Smooth muscle cell (in vitro differentiated cells): ENCODE results near the gene FBXO41. TPM values are rescaled to one million over a fixed set of nuclear protein-coding genes. Genes with fewer than 3 reads are reported as not detected.

Source experiments
- DNase-seq: peaks from one replicate; lab custom pipeline; 2025; ENCODE audit not compliant: unreplicated experiment; lab: John Stamatoyannopoulos, UW
- H2AFZ ChIP-seq: fragments of 200-600 bp; sonication (generic); 2 replicates; pipeline ENCODE4 v1.6.0; 2016; ENCODE audit warnings: antibody characterized with exemption, low read depth, mild to moderate bottlenecking
- H3F3A ChIP-seq: fragments of 200-600 bp; sonication (generic); 2 replicates; pipeline ENCODE4 v1.6.0; 2017; ENCODE audit warnings: antibody characterized with exemption, low read depth
- H3K27ac ChIP-seq: fragments of 200-600 bp; sonication (generic); 2 replicates; pipeline ENCODE4 v1.5.1; 2016; ENCODE audit warnings: low read depth, mild to moderate bottlenecking
- H3K27me3 ChIP-seq: fragments of 200-600 bp; sonication (generic); 2 replicates; pipeline ENCODE4 v1.6.1; 2016; ENCODE audit warnings: low read depth, mild to moderate bottlenecking
- H3K36me3 ChIP-seq: fragments of 200-600 bp; sonication (generic); 2 replicates; pipeline ENCODE4 v1.5.1; 2016; ENCODE audit warnings: low read depth
- H3K4me1 ChIP-seq: fragments of 200-600 bp; sonication (generic); 2 replicates; pipeline ENCODE4 v1.5.1; 2016; ENCODE audit warnings: low read depth
- H3K4me2 ChIP-seq: fragments of 200-600 bp; sonication (generic); 2 replicates; pipeline ENCODE4 v1.6.0; 2016; ENCODE audit warnings: mild to moderate bottlenecking
- H3K4me3 ChIP-seq: fragments of 200-600 bp; sonication (generic); 2 replicates; pipeline ENCODE4 v1.5.1; 2016; ENCODE audit warnings: mild to moderate bottlenecking
- H3K79me2 ChIP-seq: fragments of 200-600 bp; sonication (generic); 2 replicates; pipeline ENCODE4 v1.6.0; 2016; ENCODE audit warnings: low read depth, mild to moderate bottlenecking
- H3K9ac ChIP-seq: fragments of 200-600 bp; sonication (generic); 2 replicates; pipeline ENCODE4 v1.6.0; 2016; ENCODE audit warnings: low read depth
- H3K9me3 ChIP-seq: fragments of 200-600 bp; sonication (generic); replicated peaks from 2 replicates; pipeline ENCODE4 v1.5.1; 2016; ENCODE audit warnings: low read depth
- H4K20me1 ChIP-seq: fragments of 200-600 bp; sonication (generic); 2 replicates; pipeline ENCODE4 v1.6.0; 2016; ENCODE audit warnings: low read depth
- WGBS: methylation state at CpG from one replicate; pipeline ENCODE4 v1.1.7; 2016; ENCODE audit warnings: low lambda C conversion rate; 5-methylcytosine and 5-hydroxymethylcytosine counted together
- polyA plus RNA-seq: library from polyadenylated mRNA; unstranded; fragments of >200 nt; fragmentation: Nextera tagmentation; extraction: Ambion mirVana; gene quantifications from 2 replicates; pipeline ENCODE4 v1.2.1, GENCODE V29; 2016
- small RNA-seq: library from RNA; depleted of rRNA; stranded (forward); fragments of <200 nt; gene quantifications from one replicate; pipeline ENCODE3, GENCODE V24; 2014
- total RNA-seq: library from RNA; depleted of rRNA; stranded (reverse); fragments of >200 nt; gene quantifications from 2 replicates; pipeline ENCODE4 v1.2.3, GENCODE V29; 2014
- TF ChIP-seq, protein P1 (sequence below): fragments of 200-600 bp; sonication (generic); IDR thresholded peaks from 2 replicates; pipeline ENCODE4 v1.5.1; 2017; ENCODE audit warnings: borderline replicate concordance, mild to moderate bottlenecking, antibody characterized with exemption; ENCODE audit not compliant: insufficient read depth, poor library complexity, severe bottlenecking

Gene FBXO41
- total and polyA plus RNA-seq, 2 experiments from 2014 or later, result 1.00 to 1.2 TPM

DNA sequence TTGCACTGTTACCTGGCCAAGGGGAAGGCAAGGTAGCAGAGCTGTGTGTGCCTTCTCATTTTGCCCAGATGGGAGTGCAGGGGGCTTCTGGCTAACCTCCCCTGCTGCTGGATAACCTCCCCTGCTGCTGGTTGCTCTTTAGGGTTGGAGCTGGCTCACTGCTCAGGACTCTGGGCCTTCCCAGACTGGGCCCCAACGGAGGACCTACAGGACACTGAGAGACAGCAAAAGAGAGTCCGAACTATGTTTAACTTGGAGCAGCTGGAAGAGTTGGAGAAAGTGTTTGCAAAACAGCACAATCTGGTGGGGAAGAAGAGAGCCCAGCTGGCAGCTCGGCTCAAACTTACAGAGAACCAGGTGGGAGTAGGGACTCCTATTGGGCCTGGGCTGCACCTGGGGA lies 76.0 kb downstream of the FBXO41 start:
- no peak for DNase-seq
- no peak overlapping the region for H3K9ac ChIP-seq
- H3F3A ChIP-seq, result peaks cover 5% of the 10 kb centered on the region
- WGBS, result 87% methylated on average over 3 of the region's 3 CpGs
- H3K4me3 ChIP-seq, result no peak overlapping the region
- no peaks in the 10 kb centered on the region for H3K4me1 ChIP-seq
- H3K36me3 ChIP-seq, result no peaks in the 10 kb centered on the region
- TF ChIP-seq, protein P1, sequence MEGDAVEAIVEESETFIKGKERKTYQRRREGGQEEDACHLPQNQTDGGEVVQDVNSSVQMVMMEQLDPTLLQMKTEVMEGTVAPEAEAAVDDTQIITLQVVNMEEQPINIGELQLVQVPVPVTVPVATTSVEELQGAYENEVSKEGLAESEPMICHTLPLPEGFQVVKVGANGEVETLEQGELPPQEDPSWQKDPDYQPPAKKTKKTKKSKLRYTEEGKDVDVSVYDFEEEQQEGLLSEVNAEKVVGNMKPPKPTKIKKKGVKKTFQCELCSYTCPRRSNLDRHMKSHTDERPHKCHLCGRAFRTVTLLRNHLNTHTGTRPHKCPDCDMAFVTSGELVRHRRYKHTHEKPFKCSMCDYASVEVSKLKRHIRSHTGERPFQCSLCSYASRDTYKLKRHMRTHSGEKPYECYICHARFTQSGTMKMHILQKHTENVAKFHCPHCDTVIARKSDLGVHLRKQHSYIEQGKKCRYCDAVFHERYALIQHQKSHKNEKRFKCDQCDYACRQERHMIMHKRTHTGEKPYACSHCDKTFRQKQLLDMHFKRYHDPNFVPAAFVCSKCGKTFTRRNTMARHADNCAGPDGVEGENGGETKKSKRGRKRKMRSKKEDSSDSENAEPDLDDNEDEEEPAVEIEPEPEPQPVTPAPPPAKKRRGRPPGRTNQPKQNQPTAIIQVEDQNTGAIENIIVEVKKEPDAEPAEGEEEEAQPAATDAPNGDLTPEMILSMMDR, result no peak
- no peak overlapping the region for H3K4me2 ChIP-seq
- H3K79me2 ChIP-seq, result no peaks in the 10 kb centered on the region
- H3K27ac ChIP-seq, result no peak overlapping the region
- H2AFZ ChIP-seq, result no peak overlapping the region
- H3K27me3 ChIP-seq, result peaks cover 29% of the 10 kb centered on the region
- H4K20me1 ChIP-seq, result no peaks in the 10 kb centered on the region
- H3K9me3 ChIP-seq, result no peaks in the 10 kb centered on the region

- WGBS, result 73% methylated on average over 6 of the region's 6 CpGs
- H3K27ac ChIP-seq, result no peak overlapping the region
- H3K4me1 ChIP-seq, result no peaks in the 10 kb centered on the region
- DNase-seq, result no peak
- H3K9me3 ChIP-seq, result no peaks in the 10 kb centered on the region
- H3K36me3 ChIP-seq, result no peaks in the 10 kb centered on the region
- H3K9ac ChIP-seq, result no peak overlapping the region
- no peak overlapping the region for H3K4me3 ChIP-seq
- peaks cover 56% of the 10 kb centered on the region for H3K27me3 ChIP-seq
- H3K79me2 ChIP-seq, result no peaks in the 10 kb centered on the region
- TF ChIP-seq, protein P1, result no peak
- no peaks in the 10 kb centered on the region for H4K20me1 ChIP-seq
- H2AFZ ChIP-seq, result no peak overlapping the region
- H3F3A ChIP-seq, result no peaks in the 10 kb centered on the region
- H3K4me2 ChIP-seq, result no peak overlapping the region
These were observed 78.7 kb downstream of the FBXO41 start for GRCh38 chr2:73205611-73206010.

Small RNA genes lying within 50 kb of the gene (small RNA-seq; reads per million reads assigned to genes)
- gene RNU6-111P, result not detected

Other genes with a start within 250 kb of the FBXO41 start
- gene SFXN5, start 212.8 kb downstream of the FBXO41 start, total RNA-seq, result 6.9 and 8.8 TPM in 2 replicates
- 8.3 and 19.2 TPM in 2 replicates for gene SFXN5, start 212.8 kb downstream of the FBXO41 start, polyA plus RNA-seq
- 23.3 and 24.3 TPM in 2 replicates for gene RAB11FIP5, start 171.5 kb downstream of the FBXO41 start, total RNA-seq
- gene RAB11FIP5, start 171.5 kb downstream of the FBXO41 start, polyA plus RNA-seq, result 31.3 and 32.0 TPM in 2 replicates
- not detected in 2 replicates for gene NOTO, start 81.9 kb downstream of the FBXO41 start, total RNA-seq
- gene NOTO, start 81.9 kb downstream of the FBXO41 start, polyA plus RNA-seq, result 0.11 TPM in 1 of 2 replicates, not detected in the other
- gene SMYD5, start 70.2 kb downstream of the FBXO41 start, total RNA-seq, result 10.8 and 17.3 TPM in 2 replicates
- 13.9 and 16.5 TPM in 2 replicates for gene SMYD5, start 70.2 kb downstream of the FBXO41 start, polyA plus RNA-seq
- gene PRADC1, start 51.2 kb downstream of the FBXO41 start, total RNA-seq, result 24.0 and 28.3 TPM in 2 replicates
- gene PRADC1, start 51.2 kb downstream of the FBXO41 start, polyA plus RNA-seq, result 47.6 and 51.4 TPM in 2 replicates
- 164 and 197 TPM in 2 replicates for gene CCT7, start 50.2 kb downstream of the FBXO41 start, total RNA-seq
- 212 and 225 TPM in 2 replicates for gene CCT7, start 50.2 kb downstream of the FBXO41 start, polyA plus RNA-seq
- gene EGR4, start 9.1 kb upstream of the FBXO41 start, total RNA-seq, result 0.99 and 2.3 TPM in 2 replicates
- 7.2 and 9.2 TPM in 2 replicates for gene EGR4, start 9.1 kb upstream of the FBXO41 start, polyA plus RNA-seq
- gene ALMS1, start 101.4 kb upstream of the FBXO41 start, total RNA-seq, result 19.6 and 19.7 TPM in 2 replicates
- 2.3 and 3.3 TPM in 2 replicates for gene ALMS1, start 101.4 kb upstream of the FBXO41 start, polyA plus RNA-seq